Right lobe of liver (tissue), 4 donors: Measurements from ENCODE around the gene BACH2.

Source experiments
- POLR2A ChIP-seq: fragments of 450-650 bp; IDR thresholded peaks from one replicate; pipeline ENCODE4 v1.6.1; 2017; ENCODE audit warnings: antibody characterized with exemption, mild to moderate bottlenecking
- TF ChIP-seq, protein P1 (sequence below), 4 donors: fragments of 200-600 bp in 3 of 4; fragments of 450-650 bp in 1 of 4; IDR thresholded peaks; one replicate each; pipeline versions ENCODE4 v1.5.1 to v1.8.0; 2016 to 2022; ENCODE audit warnings: antibody characterized with exemption in 4 of 4, mild to moderate bottlenecking in 2 of 4
- donor health status: DM: no; HTN: no; CAD: no.
- donor health status: DM: no; HTN: no; CAD: no.
- donor health status: DM: no; HTN: yes; CAD: no.

DNA sequence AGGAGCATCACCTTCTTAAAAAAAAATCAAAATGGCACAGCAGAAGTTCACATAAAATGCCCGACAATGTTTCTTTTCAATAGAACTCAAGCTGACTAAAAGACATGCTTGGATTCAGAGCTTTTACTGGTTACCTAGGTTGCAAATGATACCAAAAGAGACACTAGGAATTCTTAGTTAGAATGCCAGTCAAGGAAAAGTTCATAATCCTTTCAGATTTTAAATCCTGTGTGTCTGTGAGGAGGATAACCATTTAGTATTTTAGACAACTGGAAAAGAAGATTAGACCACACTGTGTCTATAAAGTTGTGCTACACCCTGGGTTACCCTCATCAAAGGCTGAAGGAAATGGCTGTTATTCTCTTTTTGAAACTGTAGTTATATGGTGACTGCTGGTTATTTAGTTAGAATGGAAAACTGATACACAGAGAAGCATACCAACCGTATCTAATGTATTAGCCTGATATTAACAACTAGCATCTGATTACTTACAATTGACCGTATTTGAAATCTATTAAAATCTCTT is 262.8 kb downstream of the BACH2 start:
- TF ChIP-seq, protein P1, sequence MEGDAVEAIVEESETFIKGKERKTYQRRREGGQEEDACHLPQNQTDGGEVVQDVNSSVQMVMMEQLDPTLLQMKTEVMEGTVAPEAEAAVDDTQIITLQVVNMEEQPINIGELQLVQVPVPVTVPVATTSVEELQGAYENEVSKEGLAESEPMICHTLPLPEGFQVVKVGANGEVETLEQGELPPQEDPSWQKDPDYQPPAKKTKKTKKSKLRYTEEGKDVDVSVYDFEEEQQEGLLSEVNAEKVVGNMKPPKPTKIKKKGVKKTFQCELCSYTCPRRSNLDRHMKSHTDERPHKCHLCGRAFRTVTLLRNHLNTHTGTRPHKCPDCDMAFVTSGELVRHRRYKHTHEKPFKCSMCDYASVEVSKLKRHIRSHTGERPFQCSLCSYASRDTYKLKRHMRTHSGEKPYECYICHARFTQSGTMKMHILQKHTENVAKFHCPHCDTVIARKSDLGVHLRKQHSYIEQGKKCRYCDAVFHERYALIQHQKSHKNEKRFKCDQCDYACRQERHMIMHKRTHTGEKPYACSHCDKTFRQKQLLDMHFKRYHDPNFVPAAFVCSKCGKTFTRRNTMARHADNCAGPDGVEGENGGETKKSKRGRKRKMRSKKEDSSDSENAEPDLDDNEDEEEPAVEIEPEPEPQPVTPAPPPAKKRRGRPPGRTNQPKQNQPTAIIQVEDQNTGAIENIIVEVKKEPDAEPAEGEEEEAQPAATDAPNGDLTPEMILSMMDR (IDR thresholded peaks at IDR 0.05) = no peak
- TF ChIP-seq POLR2A = no peak
